ENCODE data around the gene LRIT2.

GRCh38 chr10:84217746-84218145, 7.6 kb downstream of the LRIT2 start:
- TF ChIP-seq CTCF (IDR thresholded peaks at IDR 0.05) (no peak), POLR2A (IDR thresholded peaks at IDR 0.05) (no peak)

All from lower leg skin (tissue), 3 donors.